Vagina (tissue), 2 donors: Measurements from ENCODE around the gene ARL6IP5. TPM values are rescaled to one million over a fixed set of nuclear protein-coding genes. Genes with fewer than 3 reads are reported as not detected.

Source experiments
- DNase-seq, 2 donors: peaks; one replicate each; pipeline ENCODE4 v3.0.0-alpha.2; 2017; ENCODE audit errors: extremely low spot score in 2 of 2
- H3K27ac ChIP-seq: fragments of 200-600 bp; sonication (generic); one replicate; pipeline ENCODE4 v1.5.1; 2019
- H3K27me3 ChIP-seq: fragments of 200-600 bp; sonication (generic); one replicate; pipeline ENCODE4 v1.5.1; 2019
- H3K36me3 ChIP-seq, 2 donors: fragments of 200-600 bp; sonication (generic); one replicate each; pipeline ENCODE4 v1.5.1; 2017 to 2019
- H3K4me1 ChIP-seq: fragments of 200-600 bp; sonication (generic); one replicate; pipeline ENCODE4 v1.5.1; 2019
- H3K4me3 ChIP-seq, 2 donors: fragments of 200-600 bp; sonication (generic); 1 replicate in 1 of 2; 2 replicates in 1 of 2; pipeline ENCODE4 v1.5.1; 2016 to 2019
- H3K9me3 ChIP-seq: fragments of 200-600 bp; sonication (generic); one replicate; pipeline ENCODE4 v1.5.1; 2019
- POLR2A ChIP-seq, 2 donors: fragments of 450-650 bp; IDR thresholded peaks; one replicate each; pipeline ENCODE4 v1.6.1; 2017; ENCODE audit warnings: antibody characterized with exemption in 2 of 2, mild to moderate bottlenecking in 2 of 2, moderate library complexity in 2 of 2
- POLR2AphosphoS5 ChIP-seq, 2 donors: sonication (generic); formaldehyde crosslinking; IDR thresholded peaks; one replicate each; pipeline ENCODE4 v1.9.0; 2017; ENCODE audit warnings: antibody characterized with exemption in 2 of 2, mild to moderate bottlenecking in 2 of 2, low read depth in 1 of 2; ENCODE audit not compliant: insufficient read depth in 1 of 2
- intact Hi-C: fragments of 100-400 bp; cut with DNase I; formaldehyde crosslinking; loops from one replicate; pipeline ENCODE4 v1.15.1; 2023
- total RNA-seq: library from RNA; depleted of rRNA; stranded (reverse); fragments of >200 nt; gene quantifications from one replicate; pipeline ENCODE4 v1.2.3, GENCODE V29; 2016
- TF ChIP-seq, protein P1 (sequence below), 3 experiments: fragments of 450-650 bp in 2 of 3; fragments of 200-600 bp in 1 of 3; sonication (generic) in 1 of 3; IDR thresholded peaks; one replicate each; pipeline ENCODE4 v1.5.1; 2017 to 2019; ENCODE audit warnings: antibody characterized with exemption in 3 of 3, mild to moderate bottlenecking in 2 of 3, moderate library complexity in 2 of 3

The ARL6IP5 gene
- total RNA-seq, 1 donor from 2014 or later, result 86.9 TPM

DNA sequence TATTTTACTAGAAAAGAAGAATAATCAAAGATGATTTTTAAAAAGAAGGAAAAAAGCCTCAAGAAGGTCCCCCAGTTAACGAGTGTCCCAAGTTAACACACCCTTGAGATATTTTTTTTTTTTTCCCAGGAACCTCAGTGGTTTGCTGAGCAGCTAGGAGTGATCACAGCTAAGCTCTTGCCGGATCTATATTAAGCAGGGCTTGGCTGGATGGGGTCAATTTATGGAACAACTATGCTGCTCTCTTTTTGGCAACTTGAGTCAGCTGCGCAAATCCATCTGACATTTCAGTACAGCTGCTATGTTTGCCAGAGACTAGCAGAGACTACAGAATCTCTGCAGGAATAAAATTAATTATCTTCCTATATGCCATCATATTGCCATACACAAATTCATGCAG lies 37.7 kb downstream of the ARL6IP5 start, which contains the start of gene LMOD3:
Gene LMOD3 (minus strand): TSS at position 193 of the 400 bp plus-strand sequence. CDS start 209 bp downstream, outside the sequence.
- Histone ChIP-seq H3K27ac (peak within 1 kb of the TSS; percentile 32), H3K27me3 (no peaks in the 10 kb centered on the region), H3K36me3 (no peaks in the 10 kb centered on the region), H3K9me3 (no peaks in the 10 kb centered on the region), H3K4me1 (peaks cover 10% of the 10 kb centered on the region), H3K4me3 (no peak within 1 kb of the TSS)
- no peak for DNase-seq
- TF ChIP-seq POLR2A (IDR thresholded peaks at IDR 0.05), result no peak
- TF ChIP-seq, protein P1, sequence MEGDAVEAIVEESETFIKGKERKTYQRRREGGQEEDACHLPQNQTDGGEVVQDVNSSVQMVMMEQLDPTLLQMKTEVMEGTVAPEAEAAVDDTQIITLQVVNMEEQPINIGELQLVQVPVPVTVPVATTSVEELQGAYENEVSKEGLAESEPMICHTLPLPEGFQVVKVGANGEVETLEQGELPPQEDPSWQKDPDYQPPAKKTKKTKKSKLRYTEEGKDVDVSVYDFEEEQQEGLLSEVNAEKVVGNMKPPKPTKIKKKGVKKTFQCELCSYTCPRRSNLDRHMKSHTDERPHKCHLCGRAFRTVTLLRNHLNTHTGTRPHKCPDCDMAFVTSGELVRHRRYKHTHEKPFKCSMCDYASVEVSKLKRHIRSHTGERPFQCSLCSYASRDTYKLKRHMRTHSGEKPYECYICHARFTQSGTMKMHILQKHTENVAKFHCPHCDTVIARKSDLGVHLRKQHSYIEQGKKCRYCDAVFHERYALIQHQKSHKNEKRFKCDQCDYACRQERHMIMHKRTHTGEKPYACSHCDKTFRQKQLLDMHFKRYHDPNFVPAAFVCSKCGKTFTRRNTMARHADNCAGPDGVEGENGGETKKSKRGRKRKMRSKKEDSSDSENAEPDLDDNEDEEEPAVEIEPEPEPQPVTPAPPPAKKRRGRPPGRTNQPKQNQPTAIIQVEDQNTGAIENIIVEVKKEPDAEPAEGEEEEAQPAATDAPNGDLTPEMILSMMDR (IDR thresholded peaks at IDR 0.05), result no peak
- no peak for TF ChIP-seq POLR2AphosphoS5 (IDR thresholded peaks at IDR 0.05; ENCODE audit: insufficient read depth in 1 of 2, low read depth in 1 of 2)
- intact Hi-C loops, result no loop called here

DNA sequence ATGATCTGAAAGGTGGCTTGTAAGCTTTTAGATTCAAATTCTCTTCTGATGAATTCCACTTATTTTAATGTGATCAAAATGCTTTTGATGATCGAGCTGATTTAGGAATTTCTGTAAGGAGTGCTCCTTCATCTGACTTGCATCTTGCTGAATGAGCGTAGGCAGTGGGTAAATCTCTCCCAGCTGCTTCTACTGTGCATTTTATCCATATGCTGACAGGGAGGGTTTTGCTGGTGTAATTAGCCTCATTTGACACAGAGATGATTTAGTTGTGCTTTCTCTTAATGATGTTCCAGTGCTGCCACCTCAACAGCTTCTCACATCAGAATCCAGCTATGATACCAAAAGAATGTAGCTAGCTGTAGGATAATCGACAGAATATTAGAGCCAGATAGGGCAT lies 41.5 kb downstream of the ARL6IP5 start:
- TF ChIP-seq POLR2A (IDR thresholded peaks at IDR 0.05) (no peak), POLR2AphosphoS5 (IDR thresholded peaks at IDR 0.05; ENCODE audit: insufficient read depth in 1 of 2, low read depth in 1 of 2) (no peak)
- TF ChIP-seq, protein P1 (IDR thresholded peaks at IDR 0.05), result no peak
- intact Hi-C loops, result no loop called here
- Histone ChIP-seq H3K27me3 (no peaks in the 10 kb centered on the region), H3K4me3 (no peak overlapping the region), H3K4me1 (peaks cover 10% of the 10 kb centered on the region), H3K36me3 (no peaks in the 10 kb centered on the region), H3K9me3 (no peaks in the 10 kb centered on the region), H3K27ac (no peak overlapping the region)
- DNase-seq, result no peak

DNA sequence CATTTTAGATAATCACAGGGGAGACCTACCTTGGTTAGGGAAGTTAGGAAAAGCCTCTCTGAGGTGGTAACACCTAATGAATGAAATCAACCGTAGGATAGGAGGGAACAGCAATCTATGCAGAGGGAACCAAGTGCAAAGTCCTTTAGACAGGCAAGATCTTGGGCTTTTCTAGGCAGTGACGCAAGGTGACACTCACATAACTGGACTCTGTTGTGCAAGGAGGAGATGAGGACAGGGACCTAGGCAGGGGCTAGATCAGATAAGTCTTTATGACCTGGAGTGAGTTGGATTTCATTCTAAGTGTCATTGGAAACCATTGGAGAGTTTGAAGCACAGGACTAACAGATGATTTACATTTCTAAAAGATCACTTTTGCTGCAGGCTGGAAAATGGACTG lies 42.3 kb downstream of the ARL6IP5 start:
- H3K9me3 ChIP-seq, result no peaks in the 10 kb centered on the region
- no peak overlapping the region for H3K4me3 ChIP-seq
- peaks cover 9% of the 10 kb centered on the region for H3K4me1 ChIP-seq
- DNase-seq, result no peak
- TF ChIP-seq POLR2A (IDR thresholded peaks at IDR 0.05), result no peak
- TF ChIP-seq, protein P1 (IDR thresholded peaks at IDR 0.05), result no peak
- no peak for TF ChIP-seq POLR2AphosphoS5 (IDR thresholded peaks at IDR 0.05; ENCODE audit: insufficient read depth in 1 of 2, low read depth in 1 of 2)
- no peaks in the 10 kb centered on the region for H3K27me3 ChIP-seq
- no peaks in the 10 kb centered on the region for H3K36me3 ChIP-seq
- no peak overlapping the region for H3K27ac ChIP-seq
- intact Hi-C loops, result no loop called here

GRCh38 chr3:69128509-69128908 lies 43.8 kb downstream of the ARL6IP5 start:
- TF ChIP-seq POLR2A (IDR thresholded peaks at IDR 0.05) (no peak), POLR2AphosphoS5 (IDR thresholded peaks at IDR 0.05; ENCODE audit: insufficient read depth in 1 of 2, low read depth in 1 of 2) (no peak)
- TF ChIP-seq, protein P1 (IDR thresholded peaks at IDR 0.05), result no peak
- no peak overlapping the region for H3K4me3 ChIP-seq
- no peaks in the 10 kb centered on the region for H3K36me3 ChIP-seq

GRCh38 chr3:69129531-69129930 lies 44.8 kb downstream of the ARL6IP5 start:
- no peak overlapping the region for H3K27ac ChIP-seq
- no peaks in the 10 kb centered on the region for H3K9me3 ChIP-seq
- H3K27me3 ChIP-seq, result no peaks in the 10 kb centered on the region
- no peak overlapping the region for H3K4me3 ChIP-seq
- TF ChIP-seq, protein P1 (IDR thresholded peaks at IDR 0.05), result no peak
- TF ChIP-seq POLR2A (IDR thresholded peaks at IDR 0.05), result no peak
- no peak for TF ChIP-seq POLR2AphosphoS5 (IDR thresholded peaks at IDR 0.05; ENCODE audit: insufficient read depth in 1 of 2, low read depth in 1 of 2)
- DNase-seq, result no peak
- intact Hi-C loops, result no loop called here
- H3K4me1 ChIP-seq, result no peaks in the 10 kb centered on the region
- H3K36me3 ChIP-seq, result no peaks in the 10 kb centered on the region

More at GRCh38 chr3:69128509-69128908, 43.8 kb downstream of the ARL6IP5 start:
- H3K27ac ChIP-seq, result no peak overlapping the region
- intact Hi-C loops, result no loop called here
- H3K27me3 ChIP-seq, result no peaks in the 10 kb centered on the region
- no peak for DNase-seq
- H3K9me3 ChIP-seq, result no peaks in the 10 kb centered on the region
- no peaks in the 10 kb centered on the region for H3K4me1 ChIP-seq
